NCI-H1092 treated with DMSO at 0.1 percent for 48 hours (cell line): Measurements from ENCODE around the gene PGS1.
"Not testable (repeated sequence)": the region's sequence is repeated elsewhere in the genome, so short reads cannot be mapped to it uniquely, and the experiment has no call there.

ENCODE experiments used
- DNase-seq: peaks from one replicate; lab custom pipeline; 2025; lab: John Stamatoyannopoulos, UW

Gene PGS1

DNA sequence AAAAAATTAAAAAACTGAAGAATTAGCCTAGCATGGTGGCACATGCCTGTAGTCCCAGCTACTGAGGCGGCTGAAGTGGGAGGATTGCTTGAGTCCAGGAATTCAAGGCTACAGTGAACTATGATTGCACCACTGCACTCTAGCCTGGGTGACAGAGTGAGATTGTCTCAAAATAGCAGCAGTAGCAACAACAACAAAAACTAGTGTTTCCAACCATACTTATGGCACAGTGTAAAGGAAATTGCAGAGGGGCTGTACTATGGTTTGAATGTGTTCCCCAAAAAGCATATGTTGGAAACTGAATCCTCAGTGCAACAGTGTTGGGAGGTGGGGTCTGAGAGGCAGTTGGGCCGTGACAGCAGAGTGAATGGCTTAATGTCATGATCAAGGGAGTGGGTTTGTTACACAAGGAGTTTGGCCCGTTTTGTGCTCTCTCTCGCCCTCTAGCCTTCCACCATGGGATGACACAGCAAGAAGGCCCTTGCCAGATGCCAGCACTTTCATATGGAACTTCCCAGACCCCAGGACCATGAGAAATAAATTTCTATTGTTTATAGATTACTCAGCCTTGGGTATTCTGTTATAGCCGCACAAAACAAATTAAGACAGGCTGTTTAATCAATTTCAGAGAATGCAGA, 70.0 kb downstream of the PGS1 start:
- no peak for DNase-seq

DNA sequence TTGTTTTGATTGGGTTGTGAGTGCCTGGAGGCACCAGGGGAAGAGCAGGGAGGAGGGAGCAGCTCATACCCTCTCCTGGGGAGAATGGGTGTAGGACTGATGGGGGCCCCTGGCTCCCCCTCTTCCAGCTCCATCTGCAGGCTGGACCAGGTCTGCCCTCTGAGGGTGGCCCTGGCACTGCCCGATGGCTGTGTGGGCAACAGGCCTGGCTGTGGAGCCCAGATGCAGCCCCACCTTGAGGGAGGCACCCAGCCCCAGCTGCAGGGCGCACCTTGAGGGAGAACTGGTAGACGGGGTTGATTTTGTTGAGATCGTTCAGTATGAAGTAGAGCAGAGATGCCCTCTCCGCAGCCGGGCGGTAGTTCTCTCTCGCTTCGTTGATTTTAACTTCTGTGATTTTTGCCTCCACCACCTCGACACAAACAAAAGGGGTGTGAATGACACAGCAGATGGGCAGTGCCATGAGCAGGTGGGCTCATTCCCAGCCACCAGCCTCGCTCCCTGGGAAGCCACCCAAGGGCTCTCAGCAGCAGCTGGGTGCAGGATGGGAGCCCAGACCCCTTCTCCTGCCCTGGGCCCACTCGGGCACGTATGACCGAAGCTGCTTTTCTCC, 71.6 kb downstream of the PGS1 start:
- peak; percentile 64 for DNase-seq

DNA sequence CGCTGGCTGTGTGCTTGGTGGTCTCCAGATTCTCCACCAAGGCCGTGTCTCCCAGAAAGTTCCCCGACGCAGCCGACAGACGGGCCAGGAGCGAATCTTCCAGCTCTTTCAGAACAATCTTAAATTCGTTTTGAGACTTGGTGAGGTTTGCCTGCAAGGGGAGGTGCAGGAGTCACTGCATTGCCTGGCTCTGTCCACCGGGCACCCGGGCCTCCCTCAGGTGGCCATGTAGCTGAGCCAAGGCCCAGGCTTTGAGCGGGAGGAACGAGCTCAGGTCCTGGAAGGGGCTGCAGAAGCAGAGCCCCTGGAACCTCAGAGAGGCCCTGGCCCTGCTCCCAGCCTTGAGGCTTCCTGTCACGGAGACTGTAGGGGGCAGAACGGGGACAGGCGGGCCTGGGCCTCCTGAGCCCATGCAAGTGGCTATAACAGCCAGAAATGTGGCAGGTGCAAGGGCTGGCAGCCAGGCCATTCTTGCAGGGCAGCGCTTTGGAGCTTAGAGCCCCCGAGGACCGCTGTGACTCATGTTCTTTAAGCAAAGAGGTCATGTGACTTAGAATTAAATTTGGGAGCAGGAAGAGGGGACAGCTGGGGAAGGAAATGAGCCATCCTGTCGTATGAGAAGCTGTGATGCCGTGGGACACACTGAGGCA, 72.4 kb downstream of the PGS1 start:
- DNase-seq: peak; percentile 76

DNA sequence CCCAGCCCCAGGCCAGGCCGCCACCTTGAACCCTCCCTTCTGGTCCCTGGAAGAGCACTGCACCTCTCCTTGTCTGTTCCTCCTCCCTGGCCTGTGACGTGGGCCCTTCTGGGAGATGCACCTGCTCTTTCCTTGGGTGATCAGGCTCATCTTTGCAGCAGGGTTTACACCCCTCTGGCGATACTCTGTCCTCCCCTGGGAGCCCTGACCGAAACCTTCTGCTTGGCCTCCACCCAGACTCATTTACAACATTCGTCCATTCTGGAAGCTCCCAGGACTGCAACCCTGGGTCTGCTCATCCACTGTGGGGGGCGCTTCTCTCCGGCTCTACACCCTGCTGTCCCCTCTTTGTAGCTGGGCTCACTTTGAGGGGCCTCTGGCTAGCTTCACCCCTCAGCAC, 73.3 kb downstream of the PGS1 start:
- DNase-seq: no peak

DNA sequence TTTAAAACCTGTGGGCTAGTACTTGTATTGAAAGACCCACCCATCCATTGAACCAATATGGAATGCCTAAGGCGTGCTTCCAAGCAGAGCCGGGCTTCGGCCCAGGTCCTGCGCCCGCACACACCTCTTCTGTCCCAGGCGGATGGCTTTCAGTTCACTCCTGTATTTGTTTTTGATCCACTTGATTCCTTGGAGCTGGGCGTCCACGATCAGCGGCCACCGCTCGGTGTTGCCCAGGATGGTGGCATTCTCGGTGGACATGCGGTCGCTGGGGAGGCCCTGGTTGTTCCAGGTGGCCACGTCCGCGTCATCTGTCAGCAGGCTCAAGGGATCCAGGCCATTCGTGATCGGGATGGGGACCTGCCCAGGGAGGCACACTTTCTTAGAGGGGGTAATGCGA, 75.9 kb downstream of the PGS1 start:
- no peak for DNase-seq

DNA sequence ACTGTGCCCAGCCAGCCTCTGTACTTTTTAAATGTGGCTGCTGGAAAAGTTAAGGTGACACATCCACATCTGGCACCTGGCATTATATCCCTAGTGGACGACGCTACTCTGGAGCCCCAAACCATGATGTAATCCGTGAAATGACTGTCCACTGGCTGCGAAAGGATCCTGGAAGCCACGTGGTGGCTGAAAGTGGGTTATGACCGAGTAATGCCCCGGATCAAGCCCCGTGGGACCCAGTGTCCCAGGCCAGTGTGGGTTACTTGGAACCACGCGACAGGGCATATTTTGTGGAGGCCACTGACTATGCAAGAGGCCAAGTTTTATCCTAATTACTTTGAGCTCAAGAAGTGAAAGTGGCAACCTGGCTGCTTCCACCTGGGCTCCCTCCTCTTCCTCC, 79.6 kb downstream of the PGS1 start:
- DNase-seq: no peak

DNA sequence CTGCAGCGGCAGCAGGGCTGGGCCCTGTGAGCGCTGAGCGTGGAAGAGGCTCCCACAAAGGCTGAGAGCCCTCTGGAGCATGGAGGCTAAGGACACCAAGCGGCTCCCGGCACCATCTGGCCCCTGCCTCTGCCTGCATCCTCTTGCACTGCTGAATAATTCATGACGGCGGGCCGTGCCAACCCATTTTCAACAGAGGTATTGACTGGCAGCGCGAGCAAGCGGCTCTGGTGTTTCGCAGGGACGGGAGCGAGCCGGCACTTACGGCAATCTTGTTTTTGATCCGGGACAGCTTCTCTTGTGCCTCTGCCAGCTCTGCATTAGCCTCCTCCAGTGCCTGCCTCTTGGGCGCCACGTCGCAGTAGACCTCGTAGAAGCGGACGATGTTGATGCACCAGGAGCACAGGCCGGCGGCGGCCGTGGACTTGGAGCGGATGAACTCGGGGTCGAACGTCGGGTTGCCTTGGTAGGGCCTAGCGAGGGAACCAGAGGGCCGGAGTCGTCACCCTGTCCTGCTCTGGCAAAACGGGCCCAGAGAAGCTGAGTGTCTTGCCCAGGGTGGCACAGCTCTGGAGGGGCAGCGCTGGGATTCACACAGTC, 80.4 kb downstream of the PGS1 start:
- peak; percentile 82 for DNase-seq

DNA sequence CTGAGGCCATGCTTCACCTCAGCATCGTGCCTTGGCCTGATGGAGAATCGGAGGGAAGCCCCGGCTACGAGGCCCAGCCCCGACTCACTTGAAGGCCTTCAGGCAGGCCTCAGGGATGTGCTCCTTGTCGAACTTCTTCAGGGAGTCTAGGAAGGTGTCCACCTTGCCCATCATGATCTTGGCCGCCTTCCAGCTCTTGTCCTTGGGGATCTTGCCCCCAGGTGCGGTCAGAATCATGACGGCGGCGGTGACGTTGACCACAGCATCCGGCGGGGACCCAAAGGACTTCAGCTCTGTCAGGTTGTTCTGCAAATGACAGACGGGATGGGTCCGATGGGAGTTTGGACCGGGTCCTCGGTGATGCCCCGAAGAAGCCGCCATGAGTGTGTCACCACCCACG, 81.2 kb downstream of the PGS1 start:
- DNase-seq: no peak

DNA sequence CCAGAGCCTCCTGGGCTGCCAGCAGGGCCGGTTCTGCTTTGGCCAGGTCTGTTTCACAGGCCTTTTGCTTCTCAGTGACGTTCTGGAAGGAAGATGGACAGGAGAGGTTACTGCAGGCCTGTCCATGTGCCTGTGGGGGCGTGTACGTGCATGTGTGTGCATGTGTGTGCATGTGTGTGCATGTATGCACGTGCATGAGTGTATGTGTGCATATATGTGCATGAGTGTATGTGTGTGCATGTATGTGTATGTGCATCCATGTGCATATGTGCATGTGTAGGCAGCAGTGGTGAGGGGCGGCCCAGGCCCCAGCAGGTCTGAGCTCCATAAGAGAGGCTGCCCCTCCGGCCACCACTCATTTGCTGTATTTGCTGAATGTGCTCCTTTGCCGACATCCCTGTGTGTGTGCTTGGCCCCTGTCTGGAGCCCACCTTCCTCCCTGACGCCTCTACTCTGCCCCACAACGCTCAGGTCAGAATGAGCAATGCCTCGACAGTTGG, 81.8 kb downstream of the PGS1 start:
- DNase-seq: no peak

DNA sequence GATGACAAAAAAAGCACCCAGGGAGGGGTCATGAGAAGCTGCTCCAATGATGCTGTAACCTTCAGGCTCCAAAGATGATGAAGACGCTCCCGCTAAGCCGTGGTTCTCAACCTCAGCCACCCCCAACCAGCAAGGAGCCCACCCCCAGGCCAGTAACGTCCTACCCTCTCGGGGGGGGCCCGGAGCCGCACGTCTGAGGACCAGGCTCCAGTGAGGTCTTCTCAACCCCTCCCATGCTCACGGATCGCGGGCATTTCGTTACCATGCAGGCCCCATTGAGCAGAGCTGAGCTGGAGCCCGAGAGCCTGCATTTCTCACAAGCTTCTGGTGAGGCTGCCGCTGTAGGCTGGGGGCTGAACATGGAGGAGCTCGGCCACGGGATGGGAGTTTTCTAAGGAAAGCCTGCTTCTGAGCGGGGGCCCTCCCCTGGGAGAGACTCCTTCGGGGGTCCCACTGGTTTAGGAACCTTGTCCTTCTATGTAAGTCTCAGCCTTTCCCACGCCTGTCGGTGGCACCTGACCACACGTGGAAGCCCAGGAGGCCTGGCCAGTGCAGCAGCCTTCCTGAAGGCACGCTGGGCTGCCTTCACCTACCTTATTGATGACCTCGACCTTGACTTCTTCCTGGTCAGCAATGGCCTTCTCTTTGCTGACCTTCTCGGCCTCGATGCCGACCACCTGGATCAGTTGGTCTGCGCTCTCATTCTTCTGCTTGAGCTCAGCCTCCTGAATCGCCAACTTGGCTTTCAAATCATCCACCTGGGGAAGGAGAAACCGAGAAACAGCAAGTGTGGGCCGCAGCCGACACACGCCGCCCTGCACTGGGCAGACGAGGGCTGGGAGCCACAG, 82.7 kb downstream of the PGS1 start:
- DNase-seq: no peak

DNA sequence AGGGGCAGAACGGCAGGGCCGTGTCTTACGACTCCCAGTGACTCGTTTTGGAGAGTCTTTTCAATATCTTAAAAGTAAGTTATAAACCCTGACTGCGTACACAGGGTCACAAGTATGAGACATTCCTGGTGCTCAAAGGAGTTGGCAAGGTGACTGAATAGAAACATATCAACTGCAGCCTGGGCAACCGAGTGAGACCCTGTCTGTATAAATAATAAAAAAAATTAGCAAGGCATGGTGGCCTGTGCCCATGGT, 83.3 kb downstream of the PGS1 start:
- DNase-seq: no peak

DNA sequence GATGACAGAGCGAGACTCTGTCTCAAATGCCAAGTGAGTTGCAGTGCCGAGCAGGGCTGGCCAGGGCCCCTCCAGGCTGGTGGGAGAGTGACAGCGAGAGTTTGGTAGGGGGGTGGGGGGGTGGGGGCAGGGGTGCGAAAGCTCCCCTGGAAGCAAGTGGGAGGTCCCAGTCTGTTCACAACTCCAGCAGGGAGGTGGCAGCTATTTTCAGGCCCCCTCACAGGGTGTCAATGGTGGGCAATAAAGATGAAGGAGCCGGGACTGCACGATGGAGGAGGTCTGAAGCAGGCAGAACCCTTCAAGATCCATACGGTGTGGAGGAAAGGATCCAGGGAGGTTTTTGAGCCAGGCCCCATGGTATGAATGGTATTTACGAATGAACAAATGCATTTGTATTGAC, 83.7 kb downstream of the PGS1 start:
- DNase-seq: no peak

DNA sequence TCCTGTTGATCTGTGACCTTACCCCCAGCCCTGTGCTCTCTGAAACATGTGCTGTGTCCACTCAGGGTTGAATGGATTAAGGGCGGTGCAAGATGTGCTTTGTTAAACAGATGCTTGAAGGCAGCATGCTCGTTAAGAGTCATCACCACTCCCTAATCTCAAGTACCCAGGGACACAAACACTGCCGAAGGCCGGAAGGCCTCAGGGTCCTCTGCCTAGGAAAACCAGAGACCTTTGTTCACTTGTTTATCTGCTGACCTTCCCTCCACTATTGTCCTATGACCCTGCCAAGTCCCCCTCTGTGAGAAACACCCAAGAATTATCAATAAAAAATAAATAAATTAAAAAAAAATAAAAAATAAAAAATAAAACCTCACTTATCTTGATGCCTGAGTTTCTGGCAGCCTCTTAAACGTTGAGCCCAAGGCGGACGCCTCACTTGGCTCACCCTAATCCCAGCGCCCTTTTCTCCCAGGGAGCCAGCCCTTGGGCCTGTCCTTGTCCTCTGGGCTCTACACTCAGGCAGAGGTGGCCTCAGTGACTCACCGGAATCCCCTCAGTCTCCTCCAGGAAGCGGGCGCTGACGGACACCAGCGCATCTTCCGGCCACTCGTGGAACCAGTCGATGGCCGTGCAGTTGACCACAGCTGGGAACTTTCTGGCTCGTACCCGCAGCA, 87.8 kb downstream of the PGS1 start:
- DNase-seq: not testable (repeated sequence)

DNA sequence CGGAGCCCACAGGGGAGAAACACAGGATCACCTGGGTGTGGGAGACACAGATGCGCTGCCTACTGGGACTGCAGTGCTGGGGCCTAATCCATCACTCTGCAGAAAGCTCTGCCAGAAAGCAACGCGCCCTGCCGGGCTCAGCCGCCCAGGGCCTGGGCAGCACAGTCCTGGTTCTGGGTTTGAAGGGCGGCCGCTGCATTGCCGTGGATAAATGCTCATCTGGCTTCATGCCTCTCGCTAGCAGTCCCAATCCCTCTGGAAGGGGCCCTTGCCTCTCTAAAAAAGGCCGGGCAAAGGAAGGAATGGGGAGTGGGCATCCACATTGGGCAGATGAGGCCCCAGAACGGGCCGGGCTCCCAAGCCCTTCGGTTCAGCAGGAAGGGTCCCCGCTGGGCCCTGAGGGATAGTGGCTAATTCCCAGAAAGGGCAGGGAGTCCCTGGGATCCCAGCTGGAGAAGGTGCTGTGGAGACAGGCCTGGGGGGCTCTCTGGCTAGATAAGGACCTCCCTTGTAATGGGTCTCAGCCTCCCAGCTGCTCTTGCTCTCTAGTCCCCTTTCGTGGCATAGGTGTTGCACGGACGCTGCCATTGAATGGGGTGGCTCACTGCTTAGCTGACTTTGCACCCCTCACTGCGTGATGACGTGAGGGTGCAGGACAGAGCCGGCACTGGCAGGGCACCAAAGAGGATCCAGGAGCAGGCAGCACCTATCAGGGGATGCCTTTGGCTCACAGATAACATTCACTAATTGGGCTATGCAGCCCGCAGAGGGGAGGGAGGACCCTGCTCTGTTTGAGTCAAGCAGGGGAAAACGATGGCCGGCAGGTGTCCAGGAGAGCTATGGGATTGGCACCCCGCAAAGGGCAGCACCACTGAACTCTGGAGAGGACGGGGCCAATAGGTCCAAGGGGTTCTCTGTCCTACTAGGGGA, 88.6 kb downstream of the PGS1 start:
- DNase-seq: no peak

DNA sequence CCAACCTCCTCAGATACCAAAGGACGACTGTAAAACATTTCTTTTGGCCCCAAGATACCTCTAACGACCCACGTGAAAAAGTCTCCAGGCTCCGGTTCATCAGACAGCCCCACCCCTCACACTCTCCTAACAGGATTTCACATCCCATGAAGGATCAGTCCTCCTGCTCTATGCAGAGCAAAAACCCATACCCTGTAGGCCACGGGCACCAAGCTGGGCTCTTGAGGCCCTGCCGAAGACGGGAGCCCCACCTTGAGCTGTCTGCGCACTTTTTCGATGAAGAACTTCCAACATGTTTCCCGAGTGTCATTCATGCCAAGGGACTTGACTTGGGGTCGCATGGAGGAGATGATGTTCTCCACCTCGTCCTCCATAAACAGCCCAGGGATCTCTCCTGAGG, 89.9 kb downstream of the PGS1 start:
- no peak for DNase-seq

DNA sequence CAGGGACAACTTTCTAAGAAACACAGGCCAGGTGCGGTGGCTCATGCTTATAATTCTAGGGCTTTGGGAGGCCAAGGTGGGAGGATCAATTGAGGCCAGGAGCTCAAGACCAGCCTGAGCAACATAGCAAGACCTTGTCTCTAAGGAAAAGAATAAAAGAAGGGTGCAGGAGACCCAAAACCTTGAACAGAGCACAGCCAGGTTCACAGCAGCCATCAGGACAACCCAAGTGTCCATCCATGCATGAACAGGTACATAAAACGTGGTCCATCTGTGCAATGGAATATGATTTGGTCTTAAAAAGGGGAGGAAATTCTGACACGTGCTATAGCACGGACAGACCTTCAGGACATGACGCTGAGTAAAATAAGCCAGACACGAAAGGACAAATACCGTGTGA, 91.0 kb downstream of the PGS1 start:
- DNase-seq: no peak

DNA sequence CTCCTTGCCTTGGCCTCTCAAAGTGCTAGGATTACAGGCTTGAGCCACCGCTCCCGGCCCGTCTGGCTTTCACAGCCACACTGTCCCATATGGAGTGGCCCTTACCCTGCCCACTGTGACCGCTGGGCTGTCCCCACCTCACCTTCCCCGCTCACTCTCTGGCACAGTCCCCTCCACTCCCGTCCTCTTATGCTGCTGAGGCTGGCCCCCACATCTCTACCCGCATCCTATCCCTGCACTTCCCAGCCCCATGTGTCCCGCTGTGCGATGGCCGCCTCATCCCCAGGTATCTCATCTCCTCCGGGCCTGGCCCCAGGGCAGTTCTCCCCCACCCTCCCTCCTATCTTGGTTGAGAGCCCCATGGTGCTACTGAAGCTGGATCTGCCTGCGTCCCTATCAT, 93.2 kb downstream of the PGS1 start:
- no peak for DNase-seq

DNA sequence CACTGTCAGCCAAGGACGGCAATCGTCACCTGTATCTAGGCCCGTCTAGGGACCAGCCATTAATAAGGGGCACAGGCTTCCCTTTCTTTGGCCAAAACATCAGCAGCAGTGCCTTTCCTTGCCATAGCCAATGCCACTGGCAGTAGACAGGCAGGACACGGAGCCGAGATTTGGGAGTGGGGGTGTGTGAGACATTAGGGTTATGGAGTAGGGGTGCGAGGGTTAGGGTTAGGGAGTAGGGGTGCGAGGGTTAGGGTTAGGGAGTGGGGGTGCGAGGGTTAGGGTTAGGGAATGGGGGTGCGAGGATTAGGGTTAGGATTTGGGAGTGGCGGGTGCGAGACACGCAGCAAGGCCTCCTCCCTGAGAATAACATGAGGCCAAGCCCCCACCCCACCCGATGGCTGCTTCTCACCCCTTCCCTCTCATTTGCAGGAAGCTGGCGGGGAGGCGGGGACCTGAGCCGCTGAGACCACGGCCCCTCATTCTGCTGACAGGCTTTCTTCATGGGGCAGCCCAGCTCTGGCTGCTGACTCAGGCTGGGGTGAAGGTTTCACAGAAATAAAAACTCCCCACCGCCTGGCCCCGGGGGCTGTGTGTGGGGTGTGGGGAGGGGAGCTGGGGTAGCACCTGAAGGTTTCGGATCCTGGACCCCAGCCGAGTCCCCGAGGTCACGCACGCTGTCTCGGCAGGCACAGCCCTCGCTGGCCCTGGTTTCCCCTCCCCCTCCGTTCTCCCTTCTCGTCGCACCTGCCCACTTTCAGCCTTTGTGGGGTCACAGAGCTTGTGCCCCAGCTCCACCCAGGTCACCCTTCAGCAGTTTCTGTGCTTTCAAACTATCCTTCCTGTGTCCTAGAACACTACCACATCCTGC, 93.8 kb downstream of the PGS1 start:
- DNase-seq: no peak

DNA sequence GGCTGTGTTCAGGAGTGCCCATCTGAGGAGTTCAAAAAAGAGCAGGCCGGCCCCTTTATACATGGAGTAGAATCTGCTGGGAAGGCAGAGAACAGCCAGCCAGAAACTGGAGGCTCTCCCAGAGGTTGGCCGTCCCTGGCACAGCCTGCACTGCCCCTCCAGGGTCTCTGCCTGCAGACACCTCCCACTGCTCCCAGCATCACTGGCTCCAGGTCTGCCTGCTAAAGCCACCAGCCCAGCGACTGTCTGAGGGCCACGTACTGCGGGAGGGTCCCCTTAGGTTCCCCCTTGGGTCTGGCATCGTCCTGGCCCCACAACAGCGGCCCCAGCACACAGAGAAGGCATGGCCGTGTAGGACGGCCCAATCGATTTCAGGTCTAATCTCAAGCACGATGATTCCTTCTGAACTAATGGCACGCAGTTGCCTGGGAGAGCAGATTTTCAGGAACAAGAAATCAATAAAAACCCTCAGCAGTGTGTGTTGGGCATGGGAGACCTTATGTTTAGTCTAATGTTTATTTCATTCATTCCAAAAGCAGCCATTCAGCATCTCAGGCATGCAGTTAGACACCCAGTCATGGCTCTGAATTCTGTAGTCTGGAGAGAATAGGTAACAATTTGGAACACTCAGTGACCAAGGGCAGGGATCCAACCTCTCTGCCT, 95.6 kb downstream of the PGS1 start:
- DNase-seq: no peak
